SK-N-DZ (cell line): ENCODE measurements around the gene GTF2H2C_2.
"Not testable (repeated sequence)": the region's sequence is repeated elsewhere in the genome, so short reads cannot be mapped to it uniquely, and the experiment has no call there.

Source experiments
- DNase-seq: peaks from one replicate; pipeline ENCODE4 v3.0.0-alpha.2; 2015; ENCODE audit warnings: low spot score

GTF2H2C_2 gene

GRCh38 chr5:70415117-70415516 lies at the start of gene GTF2H2C_2:
Gene GTF2H2C_2 (plus strand): TSS chr5:70415368.
- not testable (repeated sequence) for DNase-seq

- not testable (repeated sequence) for DNase-seq
Observed at GRCh38 chr5:70400984-70401686, 14.0 kb upstream of the GTF2H2C_2 start.

GRCh38 chr5:70421322-70421721 lies 6.2 kb downstream of the GTF2H2C_2 start:
- DNase-seq, result not testable (repeated sequence)

- not testable (repeated sequence) for DNase-seq
Observed at GRCh38 chr5:70423215-70423614, 8.0 kb downstream of the GTF2H2C_2 start.

GRCh38 chr5:70438518-70438917 lies 23.4 kb downstream of the GTF2H2C_2 start:
- not testable (repeated sequence) for DNase-seq

- DNase-seq, result not testable (repeated sequence)
Observed at GRCh38 chr5:70449565-70449964, 34.4 kb downstream of the GTF2H2C_2 start.

GRCh38 chr5:70451249-70451984 lies 36.2 kb downstream of the GTF2H2C_2 start:
- DNase-seq, result not testable (repeated sequence)

- DNase-seq, result not testable (repeated sequence)
Observed at GRCh38 chr5:70457093-70457492, 41.9 kb downstream of the GTF2H2C_2 start.

GRCh38 chr5:70459188-70459587 lies 44.0 kb downstream of the GTF2H2C_2 start:
- not testable (repeated sequence) for DNase-seq

- not testable (repeated sequence) for DNase-seq
Observed at GRCh38 chr5:70461984-70462383, 46.8 kb downstream of the GTF2H2C_2 start.

GRCh38 chr5:70464019-70464637 lies 49.0 kb downstream of the GTF2H2C_2 start:
- DNase-seq, result not testable (repeated sequence)

- not testable (repeated sequence) for DNase-seq
Observed at GRCh38 chr5:70469926-70470509, 54.9 kb downstream of the GTF2H2C_2 start.
